OCI-LY7 (cell line): ENCODE data around the gene KRT37. TPM values are rescaled to one million over a fixed set of nuclear protein-coding genes. Genes with fewer than 3 reads are reported as not detected.

Experiments
- BruUV-seq: library from RNA; stranded (reverse); fragments of 400-500 nt; replicated peaks from 2 replicates; lab custom pipeline; 2021; lab: Mats Ljungman, UMichigan
- CTCF ChIA-PET: fragments of 300-600 bp; sonication (Branson Sonifier 250); formaldehyde crosslinking; loops from one replicate; lab custom pipeline; 2022; ENCODE audit warnings: antibody characterized with exemption; ENCODE audit not compliant: unreplicated experiment; lab: Charles Lee
- POLR2A ChIA-PET: fragments of 300-600 bp; sonication (Branson Sonifier 250); formaldehyde crosslinking; loops from one replicate; lab custom pipeline; 2022; ENCODE audit warnings: antibody characterized with exemption; lab: Charles Lee
- DNase-seq: peaks from one replicate; pipeline ENCODE4 v3.0.0-alpha.2; 2015; ENCODE audit warnings: low spot score
- H2AFZ ChIP-seq: fragments of 200-600 bp; sonication (generic), shearing (Covaris generic); 2 replicates; pipeline ENCODE4 v1.6.1; 2014; ENCODE audit warnings: mild to moderate bottlenecking, antibody characterized with exemption, low read length, moderate library complexity
- H3K27ac ChIP-seq: fragments of 200-600 bp; sonication (generic); 2 replicates; pipeline ENCODE4 v1.5.1; 2014; ENCODE audit warnings: mixed run types, low read depth, mild to moderate bottlenecking, moderate library complexity, low read length, inconsistent platforms; ENCODE audit not compliant: poor library complexity, severe bottlenecking
- H3K36me3 ChIP-seq: fragments of 200-600 bp; sonication (generic); 2 replicates; pipeline ENCODE4 v1.6.1; 2014; ENCODE audit warnings: mild to moderate bottlenecking, antibody characterized with exemption, low read length, moderate library complexity, mixed read lengths; ENCODE audit not compliant: insufficient read depth
- H3K4me1 ChIP-seq: fragments of 200-600 bp; sonication (generic); 2 replicates; pipeline ENCODE4 v1.5.1; 2014; ENCODE audit warnings: mild to moderate bottlenecking, low read length; ENCODE audit not compliant: insufficient read depth, poor library complexity, severe bottlenecking
- H3K4me2 ChIP-seq: fragments of 200-600 bp; sonication (generic); 2 replicates; pipeline ENCODE4 v1.6.1; 2014; ENCODE audit warnings: mild to moderate bottlenecking, low read length
- H3K4me3 ChIP-seq: fragments of 200-600 bp; sonication (generic); 2 replicates; pipeline ENCODE4 v1.5.1; 2014; ENCODE audit warnings: mild to moderate bottlenecking, low read depth, low read length; ENCODE audit not compliant: poor library complexity, severe bottlenecking
- H3K79me2 ChIP-seq: fragments of 200-600 bp; sonication (generic); 2 replicates; pipeline ENCODE4 v1.6.1; 2016; ENCODE audit warnings: low read depth, mild to moderate bottlenecking, low read length, moderate library complexity, mixed read lengths; ENCODE audit not compliant: insufficient read depth
- H3K9me2 ChIP-seq: fragments of 200-600 bp; sonication (generic); 2 replicates; pipeline ENCODE4 v1.6.1; 2016; ENCODE audit warnings: mild to moderate bottlenecking, low read length, mixed read lengths; ENCODE audit not compliant: insufficient read depth
- H3K9me3 ChIP-seq: fragments of 200-600 bp; sonication (generic); 2 replicates; pipeline ENCODE4 v1.6.1; 2014; ENCODE audit warnings: mild to moderate bottlenecking, mixed run types, low read length, mixed read lengths
- H4K20me1 ChIP-seq: fragments of 200-600 bp; sonication (generic); 2 replicates; pipeline ENCODE4 v1.6.1; 2014; ENCODE audit warnings: mild to moderate bottlenecking, antibody characterized with exemption, low read length, moderate library complexity, mixed read lengths; ENCODE audit not compliant: insufficient read depth
- CTCF ChIP-seq: fragments of 200-600 bp; sonication (generic); conservative IDR thresholded peaks from 2 replicates; pipeline ENCODE4 v1.5.1; 2014; ENCODE audit warnings: mild to moderate bottlenecking, antibody characterized with exemption, low read length, moderate library complexity, mixed read lengths
- EZH2phosphoT487 ChIP-seq: fragments of 200-600 bp; sonication (generic); IDR thresholded peaks from 2 replicates; pipeline ENCODE4 v1.6.1; 2018; ENCODE audit warnings: low read depth, borderline replicate concordance, mild to moderate bottlenecking, mixed run types, antibody characterized with exemption, low read length, moderate library complexity, mixed read lengths
- intact Hi-C: fragments of 100-400 bp; cut with micrococcal nuclease; formaldehyde crosslinking; loops from one replicate; pipeline ENCODE4 v1.10.0; 2022; ENCODE audit not compliant: unreplicated experiment
- total RNA-seq, 2 experiments: library from RNA; depleted of rRNA in 1 of 2; stranded (reverse); fragments of >200 nt in 1 of 2; shearing (Covaris generic) in 1 of 2; gene quantifications; 2 replicates each; pipeline ENCODE4 v1.2.3, GENCODE V29; 2014 to 2022

Gene KRT37
- total RNA-seq, 2 experiments from 2014 or later = not detected

GRCh38 chr17:41452281-41452680 is 27.9 kb upstream of the KRT37 start:
- CTCF ChIA-PET = no interaction called here
- BruUV-seq = no TSS peak

GRCh38 chr17:41451154-41451728 is 26.9 kb upstream of the KRT37 start:
- Histone ChIP-seq H2AFZ (no peak overlapping the region), H3K4me1 (no peaks in the 10 kb centered on the region), H3K9me3 (no peaks in the 10 kb centered on the region), H3K4me2 (no peak overlapping the region), H3K4me3 (no peak overlapping the region), H4K20me1 (no peaks in the 10 kb centered on the region), H3K27ac (no peak overlapping the region), H3K36me3 (no peaks in the 10 kb centered on the region), H3K9me2 (no peaks in the 10 kb centered on the region), H3K79me2 (no peaks in the 10 kb centered on the region)
- TF ChIP-seq CTCF = no peak
- TF ChIP-seq EZH2phosphoT487 = no peak
- CTCF ChIA-PET = no interaction called here
- no peak for DNase-seq
- POLR2A ChIA-PET = no interaction called here
- intact Hi-C loops = no loop called here
- no TSS peak for BruUV-seq

More at GRCh38 chr17:41452281-41452680, 27.9 kb upstream of the KRT37 start:
- DNase-seq = no peak
- H3K36me3 ChIP-seq = no peaks in the 10 kb centered on the region
- no peak overlapping the region for H2AFZ ChIP-seq
- intact Hi-C loops = no loop called here
- H3K4me2 ChIP-seq = no peak overlapping the region
- no peaks in the 10 kb centered on the region for H3K4me1 ChIP-seq
- POLR2A ChIA-PET = no interaction called here
- TF ChIP-seq EZH2phosphoT487 (no peak), CTCF (no peak)
- H3K9me3 ChIP-seq = no peaks in the 10 kb centered on the region
- H3K27ac ChIP-seq = no peak overlapping the region
- H3K9me2 ChIP-seq = no peaks in the 10 kb centered on the region
- H3K4me3 ChIP-seq = no peak overlapping the region
- no peaks in the 10 kb centered on the region for H4K20me1 ChIP-seq
- H3K79me2 ChIP-seq = no peaks in the 10 kb centered on the region

GRCh38 chr17:41449008-41449407 is 24.6 kb upstream of the KRT37 start:
- Histone ChIP-seq H3K4me1 (no peaks in the 10 kb centered on the region), H3K79me2 (no peaks in the 10 kb centered on the region), H3K9me2 (no peaks in the 10 kb centered on the region), H3K9me3 (no peaks in the 10 kb centered on the region), H4K20me1 (no peaks in the 10 kb centered on the region), H3K4me3 (no peak overlapping the region), H2AFZ (no peak overlapping the region), H3K27ac (no peak overlapping the region), H3K4me2 (no peak overlapping the region), H3K36me3 (no peaks in the 10 kb centered on the region)
- no peak for DNase-seq
- BruUV-seq = no TSS peak
- ChIA-PET POLR2A (interaction anchor here (0.8 kb wide), 1 partner anchor 15 kb away, joined by 3 read pairs; no protein-coding TSS in a partner anchor), CTCF (no interaction called here)
- TF ChIP-seq CTCF (no peak), EZH2phosphoT487 (no peak)
- intact Hi-C loops = no loop called here
